ENCODE results near the gene GPR84. TPM values are rescaled to one million over a fixed set of nuclear protein-coding genes. Genes with fewer than 3 reads are reported as not detected.
A peak's percentile ranks its signal among the peaks of the same experiment; 100 is the strongest.

GPR84 gene
- total and polyA plus RNA-seq, 7 experiments from 2014 or later: 1.2 to 13.1 (median 3.9) TPM; not detected in 4

DNA sequence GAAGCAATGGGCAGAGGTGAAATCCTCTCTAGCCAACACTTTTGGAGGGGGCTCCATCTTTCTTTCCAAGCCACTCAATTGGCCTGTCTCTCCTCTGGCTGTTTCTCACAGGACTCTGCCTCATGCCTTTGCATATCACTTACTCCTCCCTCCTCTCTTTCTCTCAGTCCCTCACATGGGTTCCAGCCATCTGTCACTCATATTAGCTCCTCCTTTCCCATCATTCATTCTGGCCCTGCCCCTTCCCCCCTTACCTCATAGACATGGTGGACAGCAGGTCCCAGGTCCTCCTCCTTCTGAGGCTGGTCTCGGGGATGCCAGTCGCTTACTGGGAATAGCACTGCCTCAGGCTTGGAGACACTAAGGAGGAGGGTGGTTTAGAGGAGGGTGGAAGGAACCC lies 36.8 kb upstream of the GPR84 start:
- Mint-ChIP-seq H3K4me3 (no peak overlapping the region), H3K9me3 (no peaks in the 10 kb centered on the region), H3K36me3 (peaks cover 9 to 66% (median 35%) of the 10 kb centered on the region in 5 donors), H3K4me1 (peaks cover 16 to 32% (median 24%) of the 10 kb centered on the region in 7 donors), H3K27ac (peak overlapping the region in 7 of 9 donors; percentile 33 to 73 (median 60)), H3K27me3 (no peaks in the 10 kb centered on the region)
- DNase-seq (no peak), ATAC-seq (no peak)
- Histone ChIP-seq H3K9me3 (ENCODE audit: control insufficient read depth in 2 of 3, low read length in 3 of 3) (no peaks in the 10 kb centered on the region), H3K4me3 (ENCODE audit: low read length) (no peak overlapping the region), H3K27ac (ENCODE audit: low read depth, low read length) (peak overlapping the region; percentile 3), H3K27me3 (ENCODE audit: control insufficient read depth in 2 of 2, insufficient read depth in 2 of 2, low read length in 2 of 2) (no peaks in the 10 kb centered on the region), H3K36me3 (ENCODE audit: control insufficient read depth in 2 of 3, insufficient read depth in 3 of 3, low read length in 3 of 3) (peaks cover 51 to 99% (median 53%) of the 10 kb centered on the region in 3 experiments), H3K4me1 (ENCODE audit: control insufficient read depth in 2 of 2, insufficient read depth in 2 of 2, low read length in 2 of 2) (peaks cover 8 to 12% of the 10 kb centered on the region in 2 donors)
- POLR2A ChIA-PET: interaction anchor here (1.0 to 7.7 kb wide), 5 partner anchors 14 to 38 kb away, joined by 3 to 71 read pairs (median 16); partner anchors contain the start of gene ITGA5
- CTCF ChIA-PET: interaction anchor here (2.2 to 12.0 kb wide), 5 partner anchors 8 to 41 kb away, joined by 6 to 452 read pairs (median 143); partner anchors contain the start of gene ITGA5
- intact Hi-C loops (cut with micrococcal nuclease): no loop called here

GRCh38 chr12:54398995-54399793 lies 34.9 kb upstream of the GPR84 start:
- H3K4me1 Mint-ChIP-seq: peaks cover 13 to 31% (median 16%) of the 10 kb centered on the region in 7 donors
- no peaks in the 10 kb centered on the region for H3K4me1 ChIP-seq (ENCODE audit: control insufficient read depth in 2 of 2, insufficient read depth in 2 of 2, low read length in 2 of 2)
- H3K27ac Mint-ChIP-seq: peak overlapping the region in 7 of 9 donors; percentile 5 to 74 (median 52)
- no peaks in the 10 kb centered on the region for H3K27me3 ChIP-seq (ENCODE audit: control insufficient read depth in 2 of 2, insufficient read depth in 2 of 2, low read length in 2 of 2)
- intact Hi-C loops (cut with micrococcal nuclease): loop anchor here (1.0 kb wide), 3 partner anchors 14 to 99 kb away; no protein-coding TSS in a partner anchor
- H3K27ac ChIP-seq (ENCODE audit: low read depth, low read length): no peak overlapping the region
- H3K4me3 ChIP-seq (ENCODE audit: low read length): no peak overlapping the region
- no peaks in the 10 kb centered on the region for H3K9me3 Mint-ChIP-seq
- peak; percentile 76 to 94 (median 84) for DNase-seq
- ATAC-seq: peak; percentile 96
- H3K27me3 Mint-ChIP-seq: no peaks in the 10 kb centered on the region
- peaks cover 53 to 95% (median 55%) of the 10 kb centered on the region in 3 experiments for H3K36me3 ChIP-seq (ENCODE audit: control insufficient read depth in 2 of 3, insufficient read depth in 3 of 3, low read length in 3 of 3)
- POLR2A ChIA-PET: interaction anchor here (0.8 to 7.7 kb wide), 13 partner anchors 9 to 105 kb away, joined by 3 to 71 read pairs (median 5); partner anchors contain the start of genes ITGA5 and NCKAP1L
- H3K4me3 Mint-ChIP-seq: no peak overlapping the region
- peaks cover 9 to 72% (median 28%) of the 10 kb centered on the region in 5 donors for H3K36me3 Mint-ChIP-seq
- no peaks in the 10 kb centered on the region for H3K9me3 ChIP-seq (ENCODE audit: control insufficient read depth in 2 of 3, low read length in 3 of 3)
- CTCF ChIA-PET: interaction anchor here (0.5 to 12.0 kb wide), 24 partner anchors 10 to 1459 kb away, joined by 3 to 452 read pairs (median 4); partner anchors contain the start of genes GTSF1, ITGA5, NCKAP1L and ZNF385A

DNA sequence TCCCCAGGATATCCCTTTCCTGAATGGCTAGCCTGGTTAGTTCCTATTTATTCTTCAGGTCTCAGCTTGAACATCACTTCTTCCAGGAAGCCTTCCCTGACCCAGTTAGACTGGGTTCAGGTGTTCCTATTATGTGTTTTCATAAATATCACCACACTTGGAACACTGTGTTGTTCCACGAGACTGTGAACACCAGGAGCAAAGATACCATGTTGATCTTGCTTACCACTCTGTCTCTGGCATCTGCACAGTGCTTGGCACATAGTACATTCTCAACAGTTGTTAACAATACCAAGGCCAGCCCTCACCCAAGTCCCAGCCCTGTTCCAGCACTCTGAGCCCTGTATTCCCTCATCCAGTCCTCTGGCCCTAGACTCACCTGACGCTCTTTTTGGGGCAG lies 33.9 kb upstream of the GPR84 start:
- CTCF ChIA-PET: interaction anchor here (1.4 to 12.0 kb wide), 9 partner anchors 12 to 100 kb away, joined by 3 to 452 read pairs (median 13); partner anchors contain the start of genes GTSF1, ITGA5, NCKAP1L and ZNF385A
- Histone ChIP-seq H3K4me1 (ENCODE audit: control insufficient read depth in 2 of 2, insufficient read depth in 2 of 2, low read length in 2 of 2) (no peaks in the 10 kb centered on the region), H3K36me3 (ENCODE audit: control insufficient read depth in 2 of 3, insufficient read depth in 3 of 3, low read length in 3 of 3) (peaks cover 48 to 86% (median 52%) of the 10 kb centered on the region in 3 experiments), H3K27ac (ENCODE audit: low read depth, low read length) (no peak overlapping the region), H3K9me3 (ENCODE audit: control insufficient read depth in 2 of 3, low read length in 3 of 3) (no peaks in the 10 kb centered on the region), H3K4me3 (ENCODE audit: low read length) (no peak overlapping the region), H3K27me3 (ENCODE audit: control insufficient read depth in 2 of 2, insufficient read depth in 2 of 2, low read length in 2 of 2) (no peaks in the 10 kb centered on the region)
- H3K4me1 Mint-ChIP-seq: peaks cover 19 to 38% (median 20%) of the 10 kb centered on the region in 7 donors
- H3K4me3 Mint-ChIP-seq: no peak overlapping the region
- intact Hi-C loops (cut with micrococcal nuclease): no loop called here
- DNase-seq: no peak
- no peaks in the 10 kb centered on the region for H3K9me3 Mint-ChIP-seq
- peaks cover 9 to 68% (median 28%) of the 10 kb centered on the region in 5 donors for H3K36me3 Mint-ChIP-seq
- no peaks in the 10 kb centered on the region for H3K27me3 Mint-ChIP-seq
- H3K27ac Mint-ChIP-seq: peak overlapping the region in 3 of 9 donors; percentile 36 to 56 (median 41)
- no peak for ATAC-seq
- POLR2A ChIA-PET: interaction anchor here (1.7 to 7.7 kb wide), 4 partner anchors 12 to 41 kb away, joined by 6 to 71 read pairs (median 24); partner anchors contain the start of gene ITGA5

- intact Hi-C loops (cut with micrococcal nuclease): no loop called here
- CTCF ChIA-PET: interaction anchor here (3.2 to 12.0 kb wide), 4 partner anchors 17 to 45 kb away, joined by 20 to 452 read pairs (median 152); partner anchors contain the start of gene ITGA5
- peaks cover 9 to 61% (median 28%) of the 10 kb centered on the region in 5 donors for H3K36me3 Mint-ChIP-seq
- Histone ChIP-seq H3K9me3 (ENCODE audit: control insufficient read depth in 2 of 3, low read length in 3 of 3) (no peaks in the 10 kb centered on the region), H3K4me3 (ENCODE audit: low read length) (no peak overlapping the region), H3K27ac (ENCODE audit: low read depth, low read length) (no peak overlapping the region), H3K4me1 (ENCODE audit: control insufficient read depth in 2 of 2, insufficient read depth in 2 of 2, low read length in 2 of 2) (no peaks in the 10 kb centered on the region), H3K36me3 (ENCODE audit: control insufficient read depth in 2 of 3, insufficient read depth in 3 of 3, low read length in 3 of 3) (peaks cover 43 to 78% (median 45%) of the 10 kb centered on the region in 3 experiments), H3K27me3 (ENCODE audit: control insufficient read depth in 2 of 2, insufficient read depth in 2 of 2, low read length in 2 of 2) (no peaks in the 10 kb centered on the region)
- ATAC-seq (no peak), DNase-seq (no peak)
- H3K4me1 Mint-ChIP-seq: peaks cover 15 to 42% (median 25%) of the 10 kb centered on the region in 7 donors
- POLR2A ChIA-PET: interaction anchor here (0.9 to 4.0 kb wide), 4 partner anchors 16 to 116 kb away, joined by 3 to 31 read pairs (median 4); no protein-coding TSS in a partner anchor
- no peaks in the 10 kb centered on the region for H3K27me3 Mint-ChIP-seq
- H3K9me3 Mint-ChIP-seq: no peaks in the 10 kb centered on the region
- peak overlapping the region in 3 of 9 donors; percentile 34 to 80 (median 45) for H3K27ac Mint-ChIP-seq
- H3K4me3 Mint-ChIP-seq: no peak overlapping the region
Measured at GRCh38 chr12:54397157-54397556, 32.9 kb upstream of the GPR84 start.

DNA sequence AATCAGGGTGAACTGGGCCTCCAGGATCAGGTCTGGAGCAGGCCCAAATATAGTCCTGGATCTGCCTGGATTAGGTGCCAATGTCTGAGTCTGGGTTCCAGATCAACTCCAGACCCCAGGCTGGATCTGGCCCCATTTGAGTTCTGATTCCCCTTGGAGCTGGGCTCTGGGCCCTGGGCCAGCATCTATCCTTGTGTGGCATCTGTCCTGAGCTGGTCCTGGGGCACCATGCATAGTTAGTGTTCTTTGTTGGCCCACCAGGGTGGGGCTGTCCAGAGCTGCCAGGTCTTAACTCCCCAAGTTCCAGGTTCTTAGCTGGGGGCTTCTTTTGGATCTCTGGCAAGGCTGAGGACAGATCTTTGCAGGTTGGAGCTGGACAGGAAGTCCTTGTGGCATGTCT lies 31.3 kb upstream of the GPR84 start:
- Mint-ChIP-seq H3K27ac (peak overlapping the region in 2 of 9 donors; percentile 21 to 56), H3K27me3 (no peaks in the 10 kb centered on the region), H3K9me3 (no peaks in the 10 kb centered on the region), H3K4me1 (peaks cover 23 to 45% (median 33%) of the 10 kb centered on the region in 7 donors), H3K4me3 (no peak overlapping the region), H3K36me3 (peaks cover 9 to 49% (median 27%) of the 10 kb centered on the region in 5 donors)
- POLR2A ChIA-PET: interaction anchor here (0.7 kb wide), 1 partner anchor 23 kb away, joined by 3 read pairs; no protein-coding TSS in a partner anchor
- DNase-seq (no peak), ATAC-seq (no peak)
- no peaks in the 10 kb centered on the region for H3K27me3 ChIP-seq (ENCODE audit: control insufficient read depth in 2 of 2, insufficient read depth in 2 of 2, low read length in 2 of 2)
- peaks cover 30 to 62% (median 38%) of the 10 kb centered on the region in 3 experiments for H3K36me3 ChIP-seq (ENCODE audit: control insufficient read depth in 2 of 3, insufficient read depth in 3 of 3, low read length in 3 of 3)
- H3K9me3 ChIP-seq (ENCODE audit: control insufficient read depth in 2 of 3, low read length in 3 of 3): no peaks in the 10 kb centered on the region
- H3K27ac ChIP-seq (ENCODE audit: low read depth, low read length): no peak overlapping the region
- CTCF ChIA-PET: interaction anchor here (0.8 to 12.0 kb wide), 5 partner anchors 9 to 46 kb away, joined by 3 to 452 read pairs (median 3); partner anchors contain the start of gene ZNF385A
- intact Hi-C loops (cut with micrococcal nuclease): no loop called here
- no peak overlapping the region for H3K4me3 ChIP-seq (ENCODE audit: low read length)
- peaks cover 4 to 5% of the 10 kb centered on the region in 2 donors for H3K4me1 ChIP-seq (ENCODE audit: control insufficient read depth in 2 of 2, insufficient read depth in 2 of 2, low read length in 2 of 2)

DNA sequence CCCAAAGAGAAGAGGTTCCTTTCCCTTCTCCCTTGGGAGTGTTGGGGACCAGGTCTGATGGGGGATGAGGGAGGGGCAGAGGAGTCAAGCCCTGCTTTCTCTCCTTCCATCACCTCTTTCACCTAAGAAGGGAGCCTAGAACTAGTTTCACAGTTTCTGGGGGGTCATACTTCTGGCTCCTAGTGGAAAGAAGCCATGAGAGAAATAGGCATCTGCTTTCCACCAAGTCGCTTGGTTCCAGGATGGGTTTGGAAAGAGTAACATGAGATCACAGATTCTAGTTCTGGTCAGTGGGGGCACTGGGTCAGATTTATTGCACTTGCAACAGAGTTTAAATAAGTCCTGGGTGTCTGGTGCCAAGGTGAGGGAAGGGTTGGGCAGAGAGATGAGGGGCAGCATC lies 30.7 kb upstream of the GPR84 start:
- Histone ChIP-seq H3K4me1 (ENCODE audit: control insufficient read depth in 2 of 2, insufficient read depth in 2 of 2, low read length in 2 of 2) (peaks cover 4 to 5% of the 10 kb centered on the region in 2 donors), H3K9me3 (ENCODE audit: control insufficient read depth in 2 of 3, low read length in 3 of 3) (no peaks in the 10 kb centered on the region), H3K27me3 (ENCODE audit: control insufficient read depth in 2 of 2, insufficient read depth in 2 of 2, low read length in 2 of 2) (no peaks in the 10 kb centered on the region), H3K27ac (ENCODE audit: low read depth, low read length) (no peak overlapping the region), H3K36me3 (ENCODE audit: control insufficient read depth in 2 of 3, insufficient read depth in 3 of 3, low read length in 3 of 3) (peaks cover 29 to 56% (median 38%) of the 10 kb centered on the region in 3 experiments), H3K4me3 (ENCODE audit: low read length) (no peak overlapping the region)
- Mint-ChIP-seq H3K9me3 (no peaks in the 10 kb centered on the region), H3K4me3 (no peak overlapping the region), H3K36me3 (peaks cover 9 to 49% (median 27%) of the 10 kb centered on the region in 5 donors), H3K27ac (peak overlapping the region in 3 of 9 donors; percentile 25 to 70 (median 37)), H3K27me3 (no peaks in the 10 kb centered on the region), H3K4me1 (peaks cover 23 to 43% (median 32%) of the 10 kb centered on the region in 7 donors)
- intact Hi-C loops (cut with micrococcal nuclease): loop anchor here in 1 of 2 donors (5.0 kb wide), 1 partner anchor 102 kb away; the partner anchor contains the start of gene NCKAP1L
- ATAC-seq (no peak), DNase-seq (no peak)
- POLR2A ChIA-PET: no interaction called here
- CTCF ChIA-PET: interaction anchor here (0.6 to 12.0 kb wide), 3 partner anchors 8 to 47 kb away, joined by 3 to 452 read pairs (median 3); no protein-coding TSS in a partner anchor
